Activated gamma-delta T cell (primary cell): ENCODE data around the gene NAP1L4.
A peak's percentile ranks its signal among the peaks of the same experiment; 100 is the strongest.

Source experiments
- DNase-seq: peaks from one replicate; lab custom pipeline; 2025; lab: John Stamatoyannopoulos, UW
- total RNA-seq, 2 donors: gene quantifications; one replicate each; lab custom pipeline; 2026; lab: John Stamatoyannopoulos, UW

The NAP1L4 gene, protein sequence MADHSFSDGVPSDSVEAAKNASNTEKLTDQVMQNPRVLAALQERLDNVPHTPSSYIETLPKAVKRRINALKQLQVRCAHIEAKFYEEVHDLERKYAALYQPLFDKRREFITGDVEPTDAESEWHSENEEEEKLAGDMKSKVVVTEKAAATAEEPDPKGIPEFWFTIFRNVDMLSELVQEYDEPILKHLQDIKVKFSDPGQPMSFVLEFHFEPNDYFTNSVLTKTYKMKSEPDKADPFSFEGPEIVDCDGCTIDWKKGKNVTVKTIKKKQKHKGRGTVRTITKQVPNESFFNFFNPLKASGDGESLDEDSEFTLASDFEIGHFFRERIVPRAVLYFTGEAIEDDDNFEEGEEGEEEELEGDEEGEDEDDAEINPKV
- total RNA-seq: 265 to 360 reads per million in 2 donors

DNA sequence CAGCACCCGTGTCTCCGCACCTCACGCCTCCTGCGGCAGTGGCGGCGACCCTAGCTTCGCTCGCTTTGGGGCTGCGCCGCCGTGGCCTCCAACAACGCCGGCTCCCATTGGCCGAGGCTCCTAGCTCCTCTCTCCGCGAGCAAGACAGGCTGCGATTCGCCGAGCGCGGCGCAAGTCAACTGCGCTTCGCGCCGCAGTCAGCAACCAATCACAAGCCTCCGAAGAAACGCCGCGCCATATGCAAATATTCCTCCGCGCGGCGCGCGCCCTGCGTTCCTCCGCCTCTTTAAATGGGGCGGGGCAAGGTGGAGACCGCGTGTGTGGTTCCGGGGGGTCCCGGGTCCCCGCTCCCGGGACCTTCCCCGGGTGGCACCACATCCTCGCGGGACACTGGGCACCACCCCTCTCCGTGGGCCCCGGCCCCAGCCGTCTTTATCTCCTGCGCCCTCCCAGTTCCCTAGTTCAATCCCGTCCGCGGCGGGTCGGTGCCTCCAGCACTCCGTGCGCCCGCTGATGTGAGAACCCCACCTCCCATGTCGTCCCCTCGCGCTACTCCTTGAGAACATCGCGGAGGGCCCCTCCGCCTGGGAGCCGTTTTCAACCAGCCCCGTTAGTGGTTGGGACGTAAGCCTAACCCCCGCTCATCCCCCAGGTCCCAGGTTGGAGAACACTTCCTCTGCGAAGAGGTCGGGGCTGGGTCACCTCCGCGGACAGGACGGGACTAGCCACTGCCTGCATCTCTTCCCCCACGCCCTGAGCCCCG lies at the start of gene NAP1L4:
Gene NAP1L4, minus strand, starts transcription at position 96 of the 763 bp plus-strand sequence. CDS start 13,109 bp downstream, outside the sequence.
- DNase-seq: peak; percentile 95

DNA sequence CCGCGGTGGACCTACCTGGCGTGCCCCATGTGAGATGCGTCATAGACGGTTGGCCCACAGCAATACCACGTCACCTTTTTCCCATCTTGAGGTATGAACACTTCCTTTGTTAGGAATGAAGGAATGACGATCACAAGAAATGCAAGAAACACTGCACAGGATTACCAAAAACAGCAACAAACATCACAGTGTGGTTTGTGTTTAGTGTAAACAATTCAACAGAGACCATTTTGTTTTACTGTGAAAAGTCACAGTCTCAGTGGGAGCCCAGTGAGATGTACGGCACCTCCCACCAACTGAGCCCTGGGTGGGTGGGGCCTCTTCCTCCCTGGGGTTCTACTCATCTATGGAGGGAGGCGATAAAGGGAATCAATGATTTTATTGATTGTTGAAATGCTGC lies 48.8 kb upstream of the NAP1L4 start:
- no peak for DNase-seq

DNA sequence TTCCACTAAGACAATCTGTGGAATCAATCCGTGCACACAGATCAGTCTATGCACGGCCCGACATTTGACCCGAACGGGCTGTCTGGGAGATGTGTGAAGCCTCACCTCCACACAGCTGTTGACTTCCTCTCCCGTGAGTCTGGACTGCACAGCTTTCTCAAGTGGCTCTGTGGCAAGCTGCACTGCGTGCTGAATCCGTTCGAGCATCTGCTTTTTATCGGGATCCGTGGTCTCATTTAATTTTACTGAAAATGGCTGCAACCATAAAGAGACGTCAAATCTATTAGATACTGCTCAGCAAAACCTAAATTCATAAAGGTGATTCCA lies 45.8 kb upstream of the NAP1L4 start:
- DNase-seq: no peak

DNA sequence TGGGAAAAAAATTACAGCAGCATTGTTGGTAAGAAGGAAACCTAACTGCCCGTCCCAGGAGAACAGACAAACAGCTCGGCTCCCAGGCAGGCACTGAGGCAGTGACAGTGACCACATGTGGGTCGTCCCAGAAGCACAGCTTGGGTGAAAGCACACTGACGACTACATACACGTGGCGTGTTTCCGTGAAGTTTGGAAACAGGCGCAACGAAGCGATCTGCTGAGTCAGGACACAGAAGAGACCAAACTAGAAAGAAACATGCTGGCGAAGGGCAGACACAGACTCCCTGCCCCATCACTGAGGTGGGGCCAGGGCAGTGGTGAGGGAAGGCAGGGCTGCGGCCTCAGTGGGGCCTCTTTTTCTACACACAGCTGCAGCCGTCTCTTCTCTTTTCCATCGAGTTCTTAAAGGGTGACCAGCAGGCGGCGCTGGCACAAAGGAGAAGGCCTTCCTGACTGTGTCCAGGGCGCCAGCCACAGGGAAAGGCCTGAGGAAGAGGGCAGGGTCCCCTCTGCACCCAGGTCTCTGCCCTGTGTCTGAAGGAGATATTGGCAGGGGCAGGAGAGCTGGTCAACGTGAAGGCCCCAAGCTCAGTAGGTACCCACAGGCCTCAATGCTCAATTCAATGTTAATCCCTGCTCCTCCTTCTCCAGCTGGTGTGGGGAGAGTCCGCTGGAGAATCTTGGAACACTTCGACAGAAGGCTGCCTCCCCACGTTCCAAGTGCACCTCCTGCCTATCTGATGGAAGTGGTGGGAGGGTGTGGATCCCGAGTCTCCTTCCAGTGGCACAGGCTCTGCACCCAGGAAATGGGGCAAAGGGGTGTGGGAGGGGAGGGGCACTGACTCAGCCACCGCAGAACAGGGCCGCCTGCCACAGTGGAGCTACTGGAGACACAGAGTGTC lies 45.2 kb upstream of the NAP1L4 start:
- DNase-seq: no peak

DNA sequence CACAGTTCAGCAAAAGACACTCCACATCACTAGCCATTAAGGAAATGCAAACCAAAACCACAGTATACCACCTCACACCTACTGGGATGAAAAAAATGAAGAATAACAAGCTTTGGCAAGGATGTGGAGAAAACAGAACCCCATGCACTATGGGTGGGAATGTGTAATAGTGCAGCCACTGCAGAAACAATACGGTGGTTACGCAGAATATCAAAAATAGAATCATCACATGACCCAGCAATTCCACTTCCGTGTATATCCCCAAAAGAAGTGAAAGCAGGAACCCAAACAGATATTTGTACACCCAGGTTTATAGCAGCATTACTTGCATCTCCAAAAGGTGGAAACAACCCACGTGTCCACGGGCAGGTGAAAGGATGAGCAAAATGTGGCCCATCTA lies 44.3 kb upstream of the NAP1L4 start:
- DNase-seq: no peak

DNA sequence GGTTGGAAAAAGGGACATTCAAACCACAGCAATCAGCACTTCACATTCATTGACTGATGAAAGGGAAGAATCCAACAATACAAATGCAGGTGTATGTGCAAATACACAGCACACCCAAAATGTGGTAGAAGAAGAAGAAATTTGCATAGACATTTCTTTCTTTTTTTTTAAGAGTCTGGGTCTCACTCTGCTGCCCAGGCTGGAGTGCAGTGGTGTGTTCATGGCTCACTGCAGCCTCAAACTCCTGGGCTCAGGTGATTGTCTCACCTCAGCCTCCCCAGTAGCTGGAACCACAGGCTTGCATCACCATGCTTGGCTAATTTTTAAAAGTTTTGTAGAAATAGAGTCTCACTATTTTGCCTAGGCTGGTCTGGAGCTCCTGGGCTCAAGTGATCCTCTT lies 43.2 kb upstream of the NAP1L4 start:
- DNase-seq: no peak

DNA sequence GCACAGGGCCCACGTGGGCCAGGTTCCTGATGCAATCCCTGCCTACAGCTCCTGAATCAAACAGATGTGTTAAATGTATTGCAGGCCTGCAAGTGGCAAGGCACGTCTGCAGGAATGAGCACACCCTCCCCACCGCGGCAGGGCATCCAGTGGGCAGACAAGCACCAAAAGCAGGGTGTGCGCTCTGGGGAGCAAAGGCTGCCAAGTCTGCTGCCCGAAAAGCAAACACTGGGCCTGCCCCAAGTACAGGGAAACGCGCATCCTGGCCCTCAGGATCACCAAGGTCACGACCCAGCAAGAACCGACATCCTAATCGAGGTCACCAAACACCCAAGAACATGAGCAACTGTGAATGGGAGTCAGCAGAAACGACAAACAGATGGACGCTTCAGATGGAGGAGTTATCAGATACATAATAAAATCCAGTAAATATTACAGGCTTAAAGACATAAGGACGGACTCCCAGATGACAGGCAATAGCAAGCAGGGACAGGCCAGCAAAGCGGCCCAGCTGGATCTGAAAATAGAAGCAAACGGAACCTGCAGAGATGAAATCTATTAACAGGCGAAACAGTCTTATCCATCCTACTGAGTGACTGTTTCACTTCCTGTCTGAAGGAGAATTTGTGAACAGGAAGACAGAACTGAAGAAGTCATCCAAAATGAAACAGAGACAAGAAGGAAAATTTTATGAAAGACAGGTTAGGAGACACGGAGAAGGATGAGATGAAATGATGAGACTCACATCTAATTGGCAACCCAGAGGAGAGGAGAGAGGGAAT lies 38.4 kb upstream of the NAP1L4 start:
- DNase-seq: no peak

DNA sequence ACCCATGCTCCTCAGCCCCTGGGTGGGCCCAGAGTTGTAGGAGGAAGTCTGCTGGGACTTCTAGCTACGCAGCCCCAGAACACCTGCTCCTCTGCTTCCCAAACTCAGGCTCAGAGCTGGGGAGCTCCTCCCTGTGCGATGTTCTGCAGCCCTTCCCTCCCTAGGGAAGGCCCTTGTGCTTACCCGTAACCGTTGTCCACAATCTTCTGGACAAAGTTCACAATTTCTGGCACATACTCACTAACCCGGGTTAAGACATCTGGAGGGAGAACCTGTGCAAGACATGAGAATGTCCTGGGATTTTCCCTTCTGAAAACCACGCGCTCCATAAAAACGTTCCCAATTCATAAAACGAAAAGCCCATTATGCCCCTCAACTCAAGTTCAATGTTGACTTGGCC lies 36.7 kb upstream of the NAP1L4 start:
- DNase-seq: no peak

DNA sequence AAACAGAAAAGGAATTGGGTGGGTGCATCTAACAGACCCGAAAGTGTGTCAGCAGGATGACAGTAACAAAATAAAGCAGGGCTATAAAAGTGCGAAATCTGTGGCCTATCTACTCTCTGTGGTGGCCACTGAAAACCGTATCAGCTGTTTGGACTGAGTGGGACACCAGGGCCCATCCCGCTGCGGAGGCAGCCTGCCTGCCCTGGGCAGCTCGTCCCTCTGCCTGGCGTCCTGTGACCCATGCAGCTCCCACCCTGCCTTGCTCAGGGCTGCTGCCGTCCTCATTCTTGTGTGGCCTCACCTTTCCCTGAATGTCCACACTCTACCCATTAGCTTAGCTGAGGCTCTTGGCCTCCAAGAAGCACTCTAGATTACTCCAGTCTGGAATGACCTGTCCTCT lies 34.7 kb upstream of the NAP1L4 start:
- DNase-seq: no peak

DNA sequence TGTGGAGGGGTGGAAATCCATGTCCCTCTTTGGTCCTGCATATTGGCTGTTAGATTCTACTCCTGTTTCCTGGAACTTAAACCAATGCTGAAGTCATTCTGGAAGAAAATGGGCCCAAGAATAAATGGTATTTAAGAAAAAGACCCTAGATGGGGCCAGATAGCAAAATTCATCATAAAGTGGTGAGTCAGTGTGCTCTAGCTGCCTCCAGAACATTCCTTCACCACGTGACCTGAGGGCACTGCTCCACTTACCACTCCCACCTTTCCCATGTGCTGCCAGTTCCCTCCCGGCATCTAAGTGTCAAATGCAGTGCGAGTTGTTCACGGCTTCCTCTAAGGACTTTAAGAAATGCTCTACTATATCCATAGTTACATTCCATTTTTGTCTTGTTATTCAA lies 30.9 kb upstream of the NAP1L4 start:
- no peak for DNase-seq

DNA sequence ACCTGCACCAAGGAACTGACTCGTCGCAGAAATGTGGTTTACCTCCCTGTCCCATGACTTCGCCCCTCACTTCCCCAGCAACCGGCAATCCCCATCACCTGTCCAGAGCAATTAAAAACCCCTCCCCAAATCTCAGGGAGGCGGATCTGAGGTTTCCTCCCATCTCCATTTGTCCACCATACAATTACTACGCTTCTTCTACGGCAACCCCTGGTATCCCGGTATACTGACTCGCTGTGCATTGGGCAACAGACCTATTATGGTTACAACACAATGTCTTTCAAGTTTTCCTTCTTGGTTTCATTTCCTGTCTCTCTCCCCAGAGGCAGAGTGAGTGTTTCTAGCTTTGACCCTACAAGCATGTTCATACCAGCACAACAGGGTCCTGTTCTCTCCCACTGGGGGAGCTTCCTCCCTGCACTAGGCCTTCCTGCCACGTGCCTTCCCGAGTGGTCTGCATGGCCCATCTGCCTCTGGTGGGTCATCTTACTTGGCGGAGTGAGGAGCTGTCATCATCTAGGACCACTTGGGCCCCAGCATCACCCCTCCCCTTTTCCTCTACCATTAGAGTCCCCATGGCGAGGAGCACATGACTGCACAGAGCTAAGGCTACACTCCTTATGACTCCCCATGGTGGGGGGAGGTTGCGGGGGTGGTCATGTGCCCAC lies 30.3 kb upstream of the NAP1L4 start:
- no peak for DNase-seq

DNA sequence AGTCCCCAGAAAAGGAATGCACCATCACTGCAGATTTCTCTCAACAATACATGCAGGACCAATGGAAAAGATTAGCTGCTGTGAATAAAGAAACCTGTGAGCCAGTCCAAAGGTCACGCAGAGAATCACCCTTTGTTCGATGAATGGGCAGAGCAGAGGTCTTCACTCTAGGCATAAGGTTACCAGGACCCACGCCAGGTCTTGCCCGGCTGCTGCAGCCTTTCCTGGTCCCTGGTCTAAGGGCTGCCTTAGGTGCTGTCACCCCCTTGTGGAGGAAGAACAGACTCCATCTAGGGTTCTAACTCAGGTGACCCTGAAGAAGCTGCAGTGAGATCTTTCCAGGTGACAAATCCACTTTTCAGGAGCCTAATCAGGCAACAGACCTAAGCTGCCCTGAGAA lies 29.0 kb upstream of the NAP1L4 start:
- no peak for DNase-seq

DNA sequence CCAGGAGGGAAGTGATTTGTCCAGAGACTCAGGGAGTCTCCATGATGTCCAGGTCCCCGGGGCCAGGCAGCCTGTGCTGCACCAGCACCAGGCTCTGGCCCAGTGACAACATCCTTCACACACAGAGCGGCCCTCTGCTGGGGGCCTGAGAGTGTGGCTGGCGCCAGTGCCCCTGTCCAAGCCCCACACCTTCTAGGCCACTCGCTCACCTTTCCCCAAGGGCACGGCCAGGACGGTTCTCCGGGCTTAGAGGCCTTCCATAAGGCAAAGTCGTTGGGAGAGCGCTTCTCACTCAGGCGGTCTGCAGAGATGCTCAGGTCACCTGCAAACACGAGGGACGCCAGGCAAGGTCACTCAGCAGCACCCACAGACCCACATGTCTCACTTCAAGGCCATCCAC lies 27.9 kb upstream of the NAP1L4 start:
- DNase-seq: no peak

DNA sequence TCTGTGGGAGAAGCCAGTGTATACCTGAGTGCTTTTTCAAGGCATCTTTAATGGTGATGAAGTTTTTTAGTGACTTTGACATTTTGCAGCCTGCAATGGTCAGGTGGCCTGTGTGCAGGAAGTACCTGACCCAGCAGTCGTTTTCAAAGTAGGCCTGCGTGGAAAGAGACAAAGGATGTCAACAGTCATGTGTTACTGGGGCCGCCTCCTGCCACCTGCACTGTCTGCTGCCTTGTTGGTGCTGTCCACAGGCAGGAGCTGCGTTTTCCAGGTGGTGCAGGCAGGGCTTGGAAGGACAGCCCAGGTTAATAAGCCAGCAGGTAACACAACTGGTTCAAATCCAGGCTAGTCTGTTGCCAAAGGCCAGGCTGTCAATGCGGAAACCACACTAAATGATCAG lies 26.5 kb upstream of the NAP1L4 start:
- DNase-seq: no peak

DNA sequence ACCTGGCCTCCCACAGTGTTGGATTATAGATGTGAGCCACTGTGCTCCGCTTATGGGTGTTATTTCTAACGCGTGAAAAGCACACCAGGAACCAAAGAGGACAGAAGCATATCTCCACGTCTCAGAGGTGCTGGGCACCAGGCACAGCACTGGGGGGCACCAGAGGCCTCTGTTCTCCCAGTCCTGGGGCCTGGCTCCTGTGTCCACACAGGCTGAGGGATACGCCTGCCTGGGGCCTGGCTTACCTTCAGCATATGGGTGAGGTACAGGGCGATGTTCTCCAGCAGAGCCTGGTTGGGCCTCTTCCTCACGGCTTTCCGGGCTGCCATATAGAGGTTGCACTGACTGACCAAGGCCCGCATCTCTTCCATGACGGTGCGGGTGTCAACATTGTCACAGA lies 24.7 kb upstream of the NAP1L4 start:
- DNase-seq: no peak

DNA sequence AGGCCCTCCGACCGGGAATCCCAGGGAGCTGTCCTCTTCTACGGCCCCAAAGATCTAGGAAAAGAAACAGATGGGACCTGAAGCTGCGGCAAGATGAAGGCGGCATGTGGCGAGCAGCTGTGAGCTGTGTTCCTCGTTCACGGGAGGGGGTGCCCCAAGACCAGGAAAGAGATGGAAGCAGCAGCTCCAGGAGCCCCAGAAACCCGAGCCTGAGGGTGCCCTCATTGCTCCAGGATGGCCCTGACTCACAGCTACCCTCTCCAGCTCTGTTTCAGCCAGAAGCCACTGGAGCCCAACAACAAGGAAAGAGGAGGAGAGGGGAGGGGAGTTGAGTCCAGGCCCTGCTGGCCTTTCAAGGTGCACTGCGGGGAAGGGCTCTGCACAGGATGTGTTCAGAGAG lies 23.7 kb upstream of the NAP1L4 start:
- DNase-seq: no peak

DNA sequence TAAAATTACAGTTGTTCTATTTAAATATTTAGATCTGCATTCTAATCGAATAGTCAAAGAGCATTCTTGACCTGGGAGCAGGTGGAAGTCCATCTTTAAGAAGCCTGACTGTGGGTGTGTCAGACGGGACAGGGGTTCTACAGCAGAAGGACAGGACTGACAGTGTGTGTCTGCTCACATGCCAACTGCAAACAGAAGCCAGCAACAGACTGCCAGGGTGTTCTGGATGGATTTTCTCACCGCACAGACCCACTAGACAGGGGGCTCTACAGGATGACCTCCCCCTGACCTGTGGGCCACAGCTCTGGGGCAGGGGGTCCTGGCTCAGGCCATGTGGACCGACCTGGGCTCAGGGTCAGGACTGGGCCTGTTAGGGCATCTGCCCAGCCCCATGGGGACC lies 22.8 kb upstream of the NAP1L4 start:
- no peak for DNase-seq

DNA sequence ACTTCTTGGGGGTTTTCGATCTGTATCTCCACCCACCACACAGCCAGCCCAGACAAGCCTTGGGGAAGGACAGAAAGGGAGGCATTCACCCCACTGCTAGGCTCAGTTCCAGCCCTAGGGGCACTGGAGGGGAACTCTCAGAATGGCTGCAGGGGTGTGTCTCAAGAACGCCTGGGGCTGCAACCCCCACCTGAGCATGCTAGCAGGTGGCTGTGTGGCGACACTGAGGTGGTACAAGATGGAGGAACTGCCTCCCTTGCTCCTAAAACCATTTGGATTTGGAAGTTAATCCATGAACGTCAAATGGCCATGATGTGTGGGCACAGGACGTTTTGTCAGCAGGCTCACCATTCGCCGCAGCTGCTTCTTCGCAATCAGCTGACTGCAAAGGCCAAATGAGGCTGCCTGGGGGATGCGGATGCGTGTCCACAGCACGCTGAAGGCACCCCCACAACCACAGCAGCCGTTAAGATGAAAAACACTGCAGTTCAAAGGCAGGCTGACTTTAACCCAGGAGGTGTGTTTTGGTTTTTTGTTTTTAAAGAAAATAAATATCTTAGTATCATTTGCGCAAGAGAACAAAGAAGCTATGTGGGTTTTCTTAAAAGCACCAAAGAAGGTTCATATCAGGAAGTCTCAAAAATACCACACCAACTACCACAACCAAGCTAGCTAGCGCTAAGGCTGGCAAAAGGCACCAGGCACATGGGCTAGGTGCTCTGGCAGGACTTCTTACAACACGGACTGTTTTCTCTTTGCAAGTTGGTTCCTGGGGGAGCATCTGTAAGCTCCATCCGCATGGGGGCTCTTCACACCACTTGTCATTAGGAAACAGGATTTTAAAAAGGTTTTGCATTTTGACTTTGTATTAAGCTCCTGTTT lies 22.2 kb upstream of the NAP1L4 start:
- no peak for DNase-seq

DNA sequence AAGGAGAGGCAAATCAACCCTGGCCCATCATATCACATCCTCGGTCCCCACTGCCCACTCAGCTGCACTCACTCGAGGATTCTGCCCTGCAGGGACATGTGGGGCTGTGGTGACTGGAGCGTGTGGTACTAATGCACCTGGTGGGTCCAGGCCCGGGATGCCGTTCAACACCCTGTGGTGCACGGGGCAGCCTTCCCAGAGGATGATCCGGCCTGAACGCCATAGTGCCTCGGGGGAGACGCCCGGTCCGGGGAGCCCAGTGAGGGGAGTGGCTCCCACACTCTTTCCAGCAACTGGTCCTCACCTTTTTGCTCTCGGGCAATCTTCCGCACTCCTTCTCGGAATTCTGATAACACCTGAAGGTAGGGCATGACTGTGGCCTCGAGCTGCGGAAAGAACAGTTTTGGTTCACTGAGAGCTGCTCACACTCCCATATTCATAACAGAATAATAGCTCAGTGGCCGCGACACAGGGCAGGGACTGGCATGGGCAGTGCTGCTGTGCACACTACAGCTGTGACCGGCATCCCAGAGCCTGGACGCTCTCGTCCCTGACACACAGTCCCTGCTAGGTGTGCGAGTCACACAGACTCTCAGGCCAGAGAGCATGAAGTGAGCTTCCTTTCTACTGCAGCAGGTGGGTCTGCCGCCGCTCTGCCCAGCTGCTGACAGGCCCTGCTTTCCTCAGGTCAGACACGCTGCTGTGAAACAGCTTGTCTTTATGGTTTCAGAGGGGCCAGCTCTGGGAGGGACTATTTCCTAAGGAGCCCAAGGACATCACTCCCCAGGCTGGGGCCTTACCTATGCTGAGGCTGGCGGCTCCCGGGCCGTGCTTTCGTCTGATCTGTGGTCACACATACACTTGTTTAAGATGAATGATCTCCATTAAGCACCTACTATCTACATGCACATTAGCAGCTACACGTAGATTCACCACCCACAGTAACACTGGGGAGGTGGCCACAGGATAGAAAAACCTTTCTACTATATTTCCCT lies 20.1 kb upstream of the NAP1L4 start:
- no peak for DNase-seq
